Measurements from ENCODE around the gene YIPF5.

The YIPF5 gene

GRCh38 chr5:144183254-144183889, 12.9 kb upstream of the YIPF5 start:
- no peak for DNase-seq (ENCODE audit: low read depth)
- no peak overlapping the region for H3K4me3 ChIP-seq (ENCODE audit: low read length)
- peak; percentile 73 for TF ChIP-seq CTCF (conservative IDR thresholded peaks at IDR 0.05; ENCODE audit: low read depth, low read length)

- DNase-seq (ENCODE audit: low read depth) = no peak
- H3K4me3 ChIP-seq (ENCODE audit: low read length) = no peak overlapping the region
- TF ChIP-seq CTCF (conservative IDR thresholded peaks at IDR 0.05; ENCODE audit: low read depth, low read length) = no peak
These were observed 8.8 kb upstream of the YIPF5 start for GRCh38 chr5:144179226-144179625.

- DNase-seq (ENCODE audit: low read depth) = no peak
- TF ChIP-seq CTCF (conservative IDR thresholded peaks at IDR 0.05; ENCODE audit: low read depth, low read length) = no peak
These were observed 7.1 kb upstream of the YIPF5 start for GRCh38 chr5:144177548-144177947.

GRCh38 chr5:144173766-144174165, 3.3 kb upstream of the YIPF5 start:
- no peak overlapping the region for H3K4me3 ChIP-seq (ENCODE audit: low read length)
- TF ChIP-seq CTCF (conservative IDR thresholded peaks at IDR 0.05; ENCODE audit: low read depth, low read length) = no peak
- no peak for DNase-seq (ENCODE audit: low read depth)

More at GRCh38 chr5:144177548-144177947, 7.1 kb upstream of the YIPF5 start:
- H3K4me3 ChIP-seq (ENCODE audit: low read length) = no peak overlapping the region

GRCh38 chr5:144169904-144170275, 569 bp downstream of the YIPF5 start:
- no peak for DNase-seq (ENCODE audit: low read depth)
- H3K4me3 ChIP-seq (ENCODE audit: low read length) = peak overlapping the region; percentile 65
- TF ChIP-seq CTCF (conservative IDR thresholded peaks at IDR 0.05; ENCODE audit: low read depth, low read length) = no peak

- DNase-seq (ENCODE audit: low read depth) = no peak
- TF ChIP-seq CTCF (conservative IDR thresholded peaks at IDR 0.05; ENCODE audit: low read depth, low read length) = no peak
- H3K4me3 ChIP-seq (ENCODE audit: low read length) = no peak overlapping the region
These were observed 2.5 kb downstream of the YIPF5 start for GRCh38 chr5:144167998-144168397.

GRCh38 chr5:144166696-144167095, 3.8 kb downstream of the YIPF5 start:
- no peak for DNase-seq (ENCODE audit: low read depth)
- no peak overlapping the region for H3K4me3 ChIP-seq (ENCODE audit: low read length)
- no peak for TF ChIP-seq CTCF (conservative IDR thresholded peaks at IDR 0.05; ENCODE audit: low read depth, low read length)

Measured in retinal pigment epithelial cell (primary cell).